Measurements from ENCODE around the gene IL27RA.
A peak's percentile ranks its signal among the peaks of the same experiment; 100 is the strongest.

IL27RA gene

DNA sequence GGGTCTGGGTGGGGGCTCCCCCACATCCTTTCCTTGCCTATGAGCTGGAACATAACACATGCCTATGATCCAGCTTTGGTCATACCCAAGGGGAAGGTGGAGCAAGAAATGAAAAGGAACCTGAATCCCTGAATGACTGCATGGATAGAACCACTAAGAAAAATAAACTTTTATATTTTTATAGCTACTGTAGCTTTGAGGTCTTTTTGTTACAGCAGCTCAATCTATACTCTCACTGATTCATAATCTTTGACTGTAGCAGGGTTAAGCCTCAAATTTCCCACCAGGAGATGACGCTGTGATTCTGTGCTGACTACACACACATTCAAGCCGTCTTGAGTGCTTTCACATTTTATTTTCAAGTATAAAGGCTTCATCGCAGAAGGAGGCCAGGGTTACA, 21.5 kb downstream of the IL27RA start:
- Histone ChIP-seq H3K9me3 (ENCODE audit: control insufficient read depth, low read length) (peaks cover 6% of the 10 kb centered on the region), H3K4me3 (ENCODE audit: extremely low read depth, insufficient read depth, low read length, poor library complexity, severe bottlenecking) (no peak overlapping the region), H3K27ac (ENCODE audit: low read depth, low read length, severe bottlenecking) (no peak overlapping the region), H3K4me1 (ENCODE audit: control insufficient read depth, insufficient read depth, low read length, poor library complexity, severe bottlenecking) (peaks cover 4% of the 10 kb centered on the region), H3K36me3 (ENCODE audit: control insufficient read depth, insufficient read depth, low read length) (peaks cover 20% of the 10 kb centered on the region)
- WGBS, 2 experiments (ENCODE audit: insufficient coverage in 2 of 2): 93 to 96% methylated on average over 2 to 3 of the region's 3 CpGs

DNA sequence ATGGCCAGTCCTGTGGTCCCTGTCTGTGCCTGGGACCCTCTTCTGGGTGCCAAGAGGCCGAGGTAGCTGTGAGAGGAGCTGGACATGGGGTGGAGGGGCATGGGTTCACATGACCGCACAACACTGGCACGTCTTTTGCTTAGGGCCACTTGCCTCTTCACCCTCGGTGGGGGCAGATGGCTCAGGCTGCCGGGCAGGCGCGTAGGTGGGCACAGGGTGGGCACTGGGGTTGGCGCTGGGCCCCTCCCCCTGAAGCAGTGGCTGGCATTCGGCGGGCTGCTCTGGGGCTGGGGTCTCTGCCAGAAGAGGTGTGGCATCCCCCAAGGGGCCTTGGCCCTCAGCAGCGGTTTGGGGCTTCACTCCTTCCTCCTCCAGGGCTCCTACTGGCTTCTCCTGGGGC, 21.9 kb downstream of the IL27RA start:
- Histone ChIP-seq H3K4me1 (ENCODE audit: control insufficient read depth, insufficient read depth, low read length, poor library complexity, severe bottlenecking) (peaks cover 7% of the 10 kb centered on the region), H3K4me3 (ENCODE audit: extremely low read depth, insufficient read depth, low read length, poor library complexity, severe bottlenecking) (no peak overlapping the region), H3K36me3 (ENCODE audit: control insufficient read depth, insufficient read depth, low read length) (peaks cover 16% of the 10 kb centered on the region), H3K27ac (ENCODE audit: low read depth, low read length, severe bottlenecking) (no peak overlapping the region), H3K9me3 (ENCODE audit: control insufficient read depth, low read length) (peaks cover 3% of the 10 kb centered on the region)
- WGBS, 2 experiments (ENCODE audit: insufficient coverage in 2 of 2): 96% methylated on average over 11 of the region's 11 CpGs

DNA sequence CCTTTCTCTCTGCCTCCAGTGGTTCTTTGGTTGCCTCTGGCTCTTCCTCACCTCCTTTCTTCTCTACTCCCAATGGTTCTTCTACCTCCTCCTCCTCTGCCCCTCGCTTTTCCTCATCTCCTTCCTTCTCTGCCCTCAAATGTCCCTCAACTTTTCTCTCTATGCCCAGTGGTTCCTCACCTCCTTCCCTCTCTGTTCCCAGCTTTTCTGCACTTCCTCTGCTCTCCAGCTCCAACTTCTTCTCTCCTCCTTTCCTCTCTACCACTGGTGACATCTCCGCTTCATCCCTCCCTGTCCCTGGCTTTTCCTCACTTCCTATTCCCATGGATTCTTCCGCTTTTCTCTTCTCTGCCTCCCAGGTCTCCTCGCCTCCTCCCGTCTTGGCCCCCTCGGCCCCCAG, 22.5 kb downstream of the IL27RA start:
- Histone ChIP-seq H3K27ac (ENCODE audit: low read depth, low read length, severe bottlenecking) (no peak overlapping the region), H3K4me3 (ENCODE audit: extremely low read depth, insufficient read depth, low read length, poor library complexity, severe bottlenecking) (no peak overlapping the region), H3K36me3 (ENCODE audit: control insufficient read depth, insufficient read depth, low read length) (peaks cover 10% of the 10 kb centered on the region), H3K9me3 (ENCODE audit: control insufficient read depth, low read length) (no peaks in the 10 kb centered on the region), H3K4me1 (ENCODE audit: control insufficient read depth, insufficient read depth, low read length, poor library complexity, severe bottlenecking) (peaks cover 7% of the 10 kb centered on the region)
- 90 to 94% methylated on average over 6 of the region's 6 CpGs for WGBS, 2 experiments (ENCODE audit: insufficient coverage in 2 of 2)

DNA sequence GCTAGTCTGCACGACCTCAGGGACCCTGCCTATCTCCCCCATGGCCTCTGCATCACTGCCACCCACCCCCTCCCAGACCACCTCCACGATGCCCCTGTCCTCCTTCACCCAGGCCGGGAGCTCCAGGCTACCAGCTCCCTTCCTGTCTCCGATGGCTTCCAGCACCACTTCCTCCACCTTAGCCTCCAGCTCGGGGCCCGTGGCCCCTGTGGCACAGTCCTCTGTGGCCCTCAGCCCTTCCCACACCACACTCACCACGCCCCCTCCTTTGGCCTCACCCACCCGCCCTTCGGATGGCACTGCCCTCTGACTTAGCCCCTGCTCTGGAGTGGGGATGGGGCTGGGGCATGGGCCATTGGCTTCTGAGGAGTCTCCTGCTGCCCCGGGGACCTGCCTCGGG, 23.2 kb downstream of the IL27RA start:
- no peak overlapping the region for H3K27ac ChIP-seq (ENCODE audit: low read depth, low read length, severe bottlenecking)
- H3K9me3 ChIP-seq (ENCODE audit: control insufficient read depth, low read length): no peaks in the 10 kb centered on the region
- peaks cover 7% of the 10 kb centered on the region for H3K4me1 ChIP-seq (ENCODE audit: control insufficient read depth, insufficient read depth, low read length, poor library complexity, severe bottlenecking)
- 83 to 93% methylated on average over 7 to 9 of the region's 11 CpGs for WGBS, 2 experiments (ENCODE audit: insufficient coverage in 2 of 2)
- H3K36me3 ChIP-seq (ENCODE audit: control insufficient read depth, insufficient read depth, low read length): peaks cover 9% of the 10 kb centered on the region
- H3K4me3 ChIP-seq (ENCODE audit: extremely low read depth, insufficient read depth, low read length, poor library complexity, severe bottlenecking): no peak overlapping the region

DNA sequence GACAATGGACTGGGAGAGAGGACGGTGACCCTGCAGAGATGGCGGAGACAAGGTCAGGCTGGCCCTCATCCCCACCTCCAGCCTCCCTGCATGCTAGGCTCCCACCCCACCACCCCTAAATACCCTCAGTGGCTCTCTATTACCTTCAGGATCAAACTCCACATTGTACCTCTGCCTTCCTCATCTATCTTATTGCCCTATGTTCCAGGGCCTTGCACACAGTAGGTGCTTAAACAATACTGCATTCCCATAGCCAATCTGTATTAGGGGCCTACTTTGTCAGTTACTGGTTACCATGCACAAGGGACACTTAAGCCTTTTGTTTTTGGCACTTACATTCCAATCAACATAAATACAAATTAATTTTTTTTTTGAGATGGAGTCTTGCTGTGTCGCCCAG, 23.8 kb downstream of the IL27RA start:
- H3K27ac ChIP-seq (ENCODE audit: low read depth, low read length, severe bottlenecking): no peak overlapping the region
- H3K4me1 ChIP-seq (ENCODE audit: control insufficient read depth, insufficient read depth, low read length, poor library complexity, severe bottlenecking): peaks cover 7% of the 10 kb centered on the region
- no peaks in the 10 kb centered on the region for H3K9me3 ChIP-seq (ENCODE audit: control insufficient read depth, low read length)
- no peak overlapping the region for H3K4me3 ChIP-seq (ENCODE audit: extremely low read depth, insufficient read depth, low read length, poor library complexity, severe bottlenecking)
- peaks cover 9% of the 10 kb centered on the region for H3K36me3 ChIP-seq (ENCODE audit: control insufficient read depth, insufficient read depth, low read length)
- WGBS, 2 experiments (ENCODE audit: insufficient coverage in 2 of 2): 88 to 89% methylated on average over 3 of the region's 3 CpGs

DNA sequence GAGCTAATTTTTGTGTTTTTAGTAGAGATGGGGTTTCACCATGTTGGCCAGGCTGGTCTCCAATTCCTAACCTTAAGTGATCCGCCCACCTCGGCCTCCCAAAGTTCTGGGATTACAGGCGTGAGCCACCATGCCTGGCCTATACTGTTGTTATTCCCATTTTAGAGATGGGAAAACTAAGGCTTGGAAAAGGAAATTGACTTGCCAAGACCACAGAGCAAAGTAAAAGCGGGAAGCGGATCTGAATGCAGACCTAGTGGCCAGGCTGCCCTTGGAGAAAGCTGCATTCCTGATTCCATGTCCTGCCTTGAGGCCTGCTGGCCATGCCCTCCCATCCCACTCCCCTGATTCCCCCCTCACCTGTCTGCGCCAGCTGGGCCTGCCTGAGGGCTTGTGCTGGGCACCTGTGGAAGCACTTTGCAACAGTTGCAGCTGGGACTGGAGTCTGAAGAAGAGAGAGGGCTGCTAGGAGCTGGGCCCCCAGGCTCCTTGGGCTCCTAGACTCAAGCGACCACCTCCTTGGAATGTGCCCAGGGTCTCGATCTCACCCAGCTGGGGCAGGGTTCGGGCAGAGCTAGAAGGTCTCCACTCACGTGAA, 24.6 kb downstream of the IL27RA start:
- Histone ChIP-seq H3K4me3 (ENCODE audit: extremely low read depth, insufficient read depth, low read length, poor library complexity, severe bottlenecking) (no peak overlapping the region), H3K4me1 (ENCODE audit: control insufficient read depth, insufficient read depth, low read length, poor library complexity, severe bottlenecking) (peaks cover 7% of the 10 kb centered on the region), H3K27ac (ENCODE audit: low read depth, low read length, severe bottlenecking) (no peak overlapping the region), H3K36me3 (ENCODE audit: control insufficient read depth, insufficient read depth, low read length) (peaks cover 9% of the 10 kb centered on the region), H3K9me3 (ENCODE audit: control insufficient read depth, low read length) (no peaks in the 10 kb centered on the region)
- WGBS, 2 experiments (ENCODE audit: insufficient coverage in 2 of 2): 89 to 92% methylated on average over 9 to 10 of the region's 10 CpGs

DNA sequence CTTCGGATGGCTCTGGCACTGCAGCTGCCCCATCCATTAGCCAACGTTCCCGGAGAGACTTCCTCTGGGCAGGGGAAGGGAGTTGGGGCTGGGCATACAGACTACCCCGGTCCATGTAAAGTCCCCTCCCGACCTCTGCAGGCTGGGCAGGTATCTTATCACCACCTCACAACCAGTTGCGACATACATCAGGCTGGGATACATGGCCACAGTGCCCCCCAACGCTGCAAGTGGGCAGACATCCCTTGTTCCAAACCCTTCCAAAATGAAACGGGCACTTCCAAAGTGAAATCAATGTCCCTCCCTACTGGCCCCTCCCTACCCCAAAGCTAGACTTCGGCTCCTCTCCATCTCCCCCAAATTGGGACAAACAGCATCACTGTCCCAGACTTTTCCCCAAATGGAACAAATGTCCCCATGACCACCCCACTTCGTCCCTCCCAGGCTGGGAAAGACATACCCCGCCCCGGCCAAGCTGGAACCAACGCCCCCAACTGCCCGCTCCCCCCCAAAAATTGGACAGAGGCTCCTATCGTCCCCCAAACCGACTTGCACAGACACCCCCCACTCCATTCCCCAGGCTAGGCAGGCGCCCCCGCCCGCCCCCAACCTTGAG, 25.3 kb downstream of the IL27RA start:
- no peak overlapping the region for H3K27ac ChIP-seq (ENCODE audit: low read depth, low read length, severe bottlenecking)
- 39 to 46% methylated on average over 7 to 8 of the region's 19 CpGs for WGBS, 2 experiments (ENCODE audit: insufficient coverage in 2 of 2)
- peak overlapping the region; percentile 32 for H3K4me3 ChIP-seq (ENCODE audit: extremely low read depth, insufficient read depth, low read length, poor library complexity, severe bottlenecking)
- H3K9me3 ChIP-seq (ENCODE audit: control insufficient read depth, low read length): no peaks in the 10 kb centered on the region
- peaks cover 7% of the 10 kb centered on the region for H3K4me1 ChIP-seq (ENCODE audit: control insufficient read depth, insufficient read depth, low read length, poor library complexity, severe bottlenecking)
- H3K36me3 ChIP-seq (ENCODE audit: control insufficient read depth, insufficient read depth, low read length): peaks cover 9% of the 10 kb centered on the region

DNA sequence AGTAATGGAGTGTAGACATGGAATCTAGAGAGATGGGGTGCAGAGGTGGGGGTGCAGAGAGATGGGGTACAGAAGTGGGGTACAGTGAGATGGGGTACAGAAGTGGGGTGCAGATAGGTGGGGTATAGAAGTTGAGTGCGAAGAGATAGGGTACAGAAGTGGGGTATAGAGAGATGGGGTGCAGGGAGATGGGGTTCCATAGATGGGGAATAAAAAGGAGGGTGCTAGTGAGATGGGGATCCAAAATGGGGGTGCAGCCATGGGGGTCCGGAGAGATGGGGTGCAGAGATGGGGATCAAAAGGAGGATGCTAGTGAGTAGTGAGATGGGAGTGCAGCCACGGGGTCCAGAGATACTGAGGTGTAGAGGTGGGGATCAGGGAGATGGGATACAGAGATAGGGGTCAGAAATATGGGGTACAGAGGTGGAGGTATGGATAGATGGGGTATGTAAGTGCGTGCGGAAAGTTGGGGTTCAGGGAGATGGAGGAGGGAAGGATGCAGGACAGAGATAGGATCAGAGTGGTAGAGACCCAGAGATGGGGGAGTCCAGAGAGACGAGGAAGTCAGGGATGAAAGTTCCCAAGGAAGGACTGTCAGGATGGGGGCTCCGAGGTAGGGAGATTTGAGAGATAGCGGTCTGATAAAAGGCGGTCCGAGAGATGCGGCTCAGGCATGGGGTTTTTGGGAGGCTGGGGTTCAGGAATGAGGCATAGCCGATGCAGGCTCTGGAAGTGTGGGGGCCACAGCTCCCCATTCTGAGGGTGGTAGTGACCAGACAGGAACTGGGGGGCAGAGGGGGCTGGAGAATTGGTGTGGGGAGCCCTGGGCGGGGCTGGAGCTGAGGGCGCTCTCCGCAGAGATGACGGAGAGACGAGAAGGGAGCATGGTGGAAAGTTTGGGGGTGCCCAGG, 26.9 kb downstream of the IL27RA start:
- no peaks in the 10 kb centered on the region for H3K36me3 ChIP-seq (ENCODE audit: control insufficient read depth, insufficient read depth, low read length)
- peaks cover 7% of the 10 kb centered on the region for H3K4me1 ChIP-seq (ENCODE audit: control insufficient read depth, insufficient read depth, low read length, poor library complexity, severe bottlenecking)
- WGBS, 2 experiments (ENCODE audit: insufficient coverage in 2 of 2): 52 to 55% methylated on average over 13 to 17 of the region's 17 CpGs
- H3K9me3 ChIP-seq (ENCODE audit: control insufficient read depth, low read length): no peaks in the 10 kb centered on the region
- peak overlapping the region; percentile 32 for H3K4me3 ChIP-seq (ENCODE audit: extremely low read depth, insufficient read depth, low read length, poor library complexity, severe bottlenecking)
- H3K27ac ChIP-seq (ENCODE audit: low read depth, low read length, severe bottlenecking): no peak overlapping the region

DNA sequence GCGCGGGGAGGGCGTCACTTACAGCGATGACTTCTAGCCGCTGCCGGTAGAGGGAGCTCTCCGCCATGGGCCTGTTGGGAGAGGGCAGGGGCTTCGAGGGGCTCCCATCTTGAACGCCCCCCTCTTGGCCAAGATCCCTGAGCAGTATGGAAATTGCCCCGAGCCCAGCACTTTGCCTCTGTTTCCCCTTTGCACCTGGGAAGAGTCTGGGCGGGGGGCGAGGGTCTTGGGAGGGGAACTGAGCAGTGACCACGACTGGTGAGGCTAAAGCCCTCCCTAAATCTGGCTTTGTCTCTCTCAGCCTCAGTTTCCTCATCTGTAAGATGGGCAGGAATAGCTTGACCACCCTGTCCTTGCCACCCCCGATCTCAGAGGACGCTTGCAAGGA, 27.5 kb downstream of the IL27RA start:
- no peaks in the 10 kb centered on the region for H3K9me3 ChIP-seq (ENCODE audit: control insufficient read depth, low read length)
- 28 to 30% methylated on average over 13 of the region's 15 CpGs for WGBS, 2 experiments (ENCODE audit: insufficient coverage in 2 of 2)

DNA sequence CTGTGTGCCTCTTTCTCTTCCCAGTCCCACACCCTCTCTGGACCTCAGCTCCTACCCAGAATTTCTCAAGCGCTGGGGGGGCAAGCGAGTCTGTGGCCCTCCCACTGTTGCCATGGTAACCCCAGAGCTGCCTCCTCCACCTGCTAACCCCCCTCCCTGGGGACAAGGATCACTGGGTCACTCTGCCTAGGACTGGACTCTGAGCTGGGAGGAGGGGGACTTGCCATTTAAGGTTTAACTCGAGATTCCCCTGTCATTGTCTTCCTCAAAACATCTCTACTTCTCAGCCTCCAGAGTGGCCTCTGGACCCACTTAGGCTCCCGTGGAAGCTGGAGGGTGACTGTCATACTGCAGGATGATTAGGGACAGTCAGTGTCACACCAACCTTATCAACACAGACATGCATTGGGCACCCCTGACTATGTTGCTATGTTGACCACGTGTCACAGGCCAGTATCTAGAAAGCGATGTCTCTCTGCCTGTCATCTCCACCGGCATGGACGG, 28.1 kb downstream of the IL27RA start:
- Histone ChIP-seq H3K36me3 (ENCODE audit: control insufficient read depth, insufficient read depth, low read length) (no peaks in the 10 kb centered on the region), H3K4me3 (ENCODE audit: extremely low read depth, insufficient read depth, low read length, poor library complexity, severe bottlenecking) (no peak overlapping the region), H3K4me1 (ENCODE audit: control insufficient read depth, insufficient read depth, low read length, poor library complexity, severe bottlenecking) (peaks cover 7% of the 10 kb centered on the region), H3K9me3 (ENCODE audit: control insufficient read depth, low read length) (no peaks in the 10 kb centered on the region), H3K27ac (ENCODE audit: low read depth, low read length, severe bottlenecking) (no peak overlapping the region)
- WGBS, 2 experiments (ENCODE audit: insufficient coverage in 2 of 2): 35 to 63% methylated on average over 5 to 6 of the region's 8 CpGs

More for the DNA sequence above, 27.5 kb downstream of the IL27RA start:
- H3K4me1 ChIP-seq (ENCODE audit: control insufficient read depth, insufficient read depth, low read length, poor library complexity, severe bottlenecking): peaks cover 7% of the 10 kb centered on the region
- no peak overlapping the region for H3K4me3 ChIP-seq (ENCODE audit: extremely low read depth, insufficient read depth, low read length, poor library complexity, severe bottlenecking)
- no peak overlapping the region for H3K27ac ChIP-seq (ENCODE audit: low read depth, low read length, severe bottlenecking)
- H3K36me3 ChIP-seq (ENCODE audit: control insufficient read depth, insufficient read depth, low read length): no peaks in the 10 kb centered on the region

All from mesodermal cell (in vitro differentiated cells).